ENCODE results near the gene PLXNC1.

DNA sequence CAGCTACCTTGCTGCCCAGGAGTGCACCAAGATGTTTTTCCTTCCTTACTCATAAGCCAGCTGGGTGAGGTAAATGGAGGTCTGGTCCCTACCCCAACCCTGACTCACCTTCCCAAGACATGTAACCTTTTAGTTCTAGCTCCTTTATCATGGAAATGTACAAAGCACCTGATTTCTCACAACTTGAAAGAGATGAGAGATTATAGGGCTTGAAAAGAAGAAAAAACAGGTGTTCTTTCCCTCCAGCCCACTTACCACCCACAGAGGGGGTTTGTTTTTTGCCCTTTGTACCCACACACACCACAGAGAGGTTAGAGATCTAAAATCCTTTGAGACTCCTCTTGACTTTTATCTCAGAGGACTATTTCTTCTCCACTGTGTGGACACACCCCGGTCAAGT, 21.1 kb downstream of the PLXNC1 start:
- TF ChIP-seq POLR2AphosphoS5 (IDR thresholded peaks at IDR 0.05; ENCODE audit: low read depth) = no peak
- TF ChIP-seq, protein P1, sequence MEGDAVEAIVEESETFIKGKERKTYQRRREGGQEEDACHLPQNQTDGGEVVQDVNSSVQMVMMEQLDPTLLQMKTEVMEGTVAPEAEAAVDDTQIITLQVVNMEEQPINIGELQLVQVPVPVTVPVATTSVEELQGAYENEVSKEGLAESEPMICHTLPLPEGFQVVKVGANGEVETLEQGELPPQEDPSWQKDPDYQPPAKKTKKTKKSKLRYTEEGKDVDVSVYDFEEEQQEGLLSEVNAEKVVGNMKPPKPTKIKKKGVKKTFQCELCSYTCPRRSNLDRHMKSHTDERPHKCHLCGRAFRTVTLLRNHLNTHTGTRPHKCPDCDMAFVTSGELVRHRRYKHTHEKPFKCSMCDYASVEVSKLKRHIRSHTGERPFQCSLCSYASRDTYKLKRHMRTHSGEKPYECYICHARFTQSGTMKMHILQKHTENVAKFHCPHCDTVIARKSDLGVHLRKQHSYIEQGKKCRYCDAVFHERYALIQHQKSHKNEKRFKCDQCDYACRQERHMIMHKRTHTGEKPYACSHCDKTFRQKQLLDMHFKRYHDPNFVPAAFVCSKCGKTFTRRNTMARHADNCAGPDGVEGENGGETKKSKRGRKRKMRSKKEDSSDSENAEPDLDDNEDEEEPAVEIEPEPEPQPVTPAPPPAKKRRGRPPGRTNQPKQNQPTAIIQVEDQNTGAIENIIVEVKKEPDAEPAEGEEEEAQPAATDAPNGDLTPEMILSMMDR (IDR thresholded peaks at IDR 0.05; ENCODE audit: insufficient read depth, low read length) = no peak
- TF ChIP-seq, protein P2, sequence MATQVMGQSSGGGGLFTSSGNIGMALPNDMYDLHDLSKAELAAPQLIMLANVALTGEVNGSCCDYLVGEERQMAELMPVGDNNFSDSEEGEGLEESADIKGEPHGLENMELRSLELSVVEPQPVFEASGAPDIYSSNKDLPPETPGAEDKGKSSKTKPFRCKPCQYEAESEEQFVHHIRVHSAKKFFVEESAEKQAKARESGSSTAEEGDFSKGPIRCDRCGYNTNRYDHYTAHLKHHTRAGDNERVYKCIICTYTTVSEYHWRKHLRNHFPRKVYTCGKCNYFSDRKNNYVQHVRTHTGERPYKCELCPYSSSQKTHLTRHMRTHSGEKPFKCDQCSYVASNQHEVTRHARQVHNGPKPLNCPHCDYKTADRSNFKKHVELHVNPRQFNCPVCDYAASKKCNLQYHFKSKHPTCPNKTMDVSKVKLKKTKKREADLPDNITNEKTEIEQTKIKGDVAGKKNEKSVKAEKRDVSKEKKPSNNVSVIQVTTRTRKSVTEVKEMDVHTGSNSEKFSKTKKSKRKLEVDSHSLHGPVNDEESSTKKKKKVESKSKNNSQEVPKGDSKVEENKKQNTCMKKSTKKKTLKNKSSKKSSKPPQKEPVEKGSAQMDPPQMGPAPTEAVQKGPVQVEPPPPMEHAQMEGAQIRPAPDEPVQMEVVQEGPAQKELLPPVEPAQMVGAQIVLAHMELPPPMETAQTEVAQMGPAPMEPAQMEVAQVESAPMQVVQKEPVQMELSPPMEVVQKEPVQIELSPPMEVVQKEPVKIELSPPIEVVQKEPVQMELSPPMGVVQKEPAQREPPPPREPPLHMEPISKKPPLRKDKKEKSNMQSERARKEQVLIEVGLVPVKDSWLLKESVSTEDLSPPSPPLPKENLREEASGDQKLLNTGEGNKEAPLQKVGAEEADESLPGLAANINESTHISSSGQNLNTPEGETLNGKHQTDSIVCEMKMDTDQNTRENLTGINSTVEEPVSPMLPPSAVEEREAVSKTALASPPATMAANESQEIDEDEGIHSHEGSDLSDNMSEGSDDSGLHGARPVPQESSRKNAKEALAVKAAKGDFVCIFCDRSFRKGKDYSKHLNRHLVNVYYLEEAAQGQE (IDR thresholded peaks at IDR 0.05; ENCODE audit: insufficient replicate concordance, low read depth) = no peak
- no peak for TF ChIP-seq GABPA (IDR thresholded peaks at IDR 0.05; ENCODE audit: low read depth)

Measured in HL-60 (cell line).